Measurements from ENCODE around the gene ST7. TPM values are rescaled to one million over a fixed set of nuclear protein-coding genes. Genes with fewer than 3 reads are reported as not detected.
"Not testable (repeated sequence)": the region's sequence is repeated elsewhere in the genome, so short reads cannot be mapped to it uniquely, and the experiment has no call there.

The ST7 gene
- total RNA-seq, 2 donors from 2014 or later: 7.6 to 9.8 TPM

- ATAC-seq (no peak), DNase-seq (ENCODE audit: low spot score) (no peak)
- H3K9me3 Mint-ChIP-seq: no peaks in the 10 kb centered on the region
- no peaks in the 10 kb centered on the region for H3K36me3 Mint-ChIP-seq
- H3K4me1 Mint-ChIP-seq (ENCODE audit: low read depth in 2 of 2): peaks cover 8 to 16% of the 10 kb centered on the region in 2 donors
- H3K4me3 Mint-ChIP-seq: no peak overlapping the region
- no peak overlapping the region for H3K27ac Mint-ChIP-seq
- H3K27me3 Mint-ChIP-seq: no peaks in the 10 kb centered on the region
These were observed 159.3 kb downstream of the ST7 start for GRCh38 chr7:117112640-117113039.

- ATAC-seq (no peak), DNase-seq (ENCODE audit: low spot score) (no peak)
- H3K27ac Mint-ChIP-seq: no peak overlapping the region
- H3K36me3 Mint-ChIP-seq: no peaks in the 10 kb centered on the region
- H3K9me3 Mint-ChIP-seq: no peaks in the 10 kb centered on the region
- H3K4me1 Mint-ChIP-seq (ENCODE audit: low read depth in 2 of 2): peaks cover 8 to 16% of the 10 kb centered on the region in 2 donors
- no peak overlapping the region for H3K4me3 Mint-ChIP-seq
- no peaks in the 10 kb centered on the region for H3K27me3 Mint-ChIP-seq
These were observed 160.6 kb downstream of the ST7 start for GRCh38 chr7:117113871-117114270.

GRCh38 chr7:117114272-117114671 is 161.0 kb downstream of the ST7 start:
- H3K27me3 Mint-ChIP-seq: no peaks in the 10 kb centered on the region
- H3K36me3 Mint-ChIP-seq: no peaks in the 10 kb centered on the region
- H3K4me3 Mint-ChIP-seq: no peak overlapping the region
- DNase-seq (ENCODE audit: low spot score) (no peak), ATAC-seq (no peak)
- H3K27ac Mint-ChIP-seq: no peak overlapping the region
- no peaks in the 10 kb centered on the region for H3K9me3 Mint-ChIP-seq
- peaks cover 8 to 16% of the 10 kb centered on the region in 2 donors for H3K4me1 Mint-ChIP-seq (ENCODE audit: low read depth in 2 of 2)

- Mint-ChIP-seq H3K4me3 (no peak overlapping the region), H3K4me1 (ENCODE audit: low read depth in 2 of 2) (peaks cover 0 to 3% of the 10 kb centered on the region in 2 donors), H3K27me3 (no peaks in the 10 kb centered on the region), H3K36me3 (no peaks in the 10 kb centered on the region), H3K27ac (no peak overlapping the region), H3K9me3 (no peaks in the 10 kb centered on the region)
- ATAC-seq (no peak), DNase-seq (ENCODE audit: low spot score) (no peak)
These were observed 162.9 kb downstream of the ST7 start for GRCh38 chr7:117116211-117116610.

- no peak for DNase-seq (ENCODE audit: low spot score)
- peaks cover 0 to 3% of the 10 kb centered on the region in 2 donors for H3K4me1 Mint-ChIP-seq (ENCODE audit: low read depth in 2 of 2)
- no peaks in the 10 kb centered on the region for H3K27me3 Mint-ChIP-seq
- no peaks in the 10 kb centered on the region for H3K9me3 Mint-ChIP-seq
- no peak overlapping the region for H3K27ac Mint-ChIP-seq
- ATAC-seq: peak in 1 of 2 donors; percentile 52
- H3K36me3 Mint-ChIP-seq: no peaks in the 10 kb centered on the region
- H3K4me3 Mint-ChIP-seq: no peak overlapping the region
These were observed 163.9 kb downstream of the ST7 start for GRCh38 chr7:117117172-117117571.

- H3K4me3 Mint-ChIP-seq: no peak overlapping the region
- no peaks in the 10 kb centered on the region for H3K27me3 Mint-ChIP-seq
- no peaks in the 10 kb centered on the region for H3K4me1 Mint-ChIP-seq (ENCODE audit: low read depth in 2 of 2)
- H3K27ac Mint-ChIP-seq: no peak overlapping the region
- H3K9me3 Mint-ChIP-seq: no peaks in the 10 kb centered on the region
- ATAC-seq (no peak), DNase-seq (ENCODE audit: low spot score) (no peak)
- H3K36me3 Mint-ChIP-seq: no peaks in the 10 kb centered on the region
These were observed 165.4 kb downstream of the ST7 start for GRCh38 chr7:117118579-117119180.

GRCh38 chr7:117119192-117119924 is 166.1 kb downstream of the ST7 start:
- Mint-ChIP-seq H3K36me3 (no peaks in the 10 kb centered on the region), H3K27ac (no peak overlapping the region)
- ATAC-seq: no peak

GRCh38 chr7:117120321-117120720 is 167.0 kb downstream of the ST7 start:
- not testable (repeated sequence) for DNase-seq (ENCODE audit: low spot score); H3K36me3 Mint-ChIP-seq; H3K4me3 Mint-ChIP-seq; ATAC-seq; H3K4me1 Mint-ChIP-seq (ENCODE audit: low read depth in 2 of 2); H3K27me3 Mint-ChIP-seq; H3K27ac Mint-ChIP-seq; H3K9me3 Mint-ChIP-seq

More at GRCh38 chr7:117119192-117119924, 166.1 kb downstream of the ST7 start:
- Mint-ChIP-seq H3K27me3 (no peaks in the 10 kb centered on the region), H3K9me3 (no peaks in the 10 kb centered on the region), H3K4me1 (ENCODE audit: low read depth in 2 of 2) (peaks cover 0 to under 1% of the 10 kb centered on the region in 2 donors), H3K4me3 (no peak overlapping the region)
- DNase-seq (ENCODE audit: low spot score): peak; percentile 74

- not testable (repeated sequence) for H3K4me1 Mint-ChIP-seq (ENCODE audit: low read depth in 2 of 2); ATAC-seq; H3K36me3 Mint-ChIP-seq; H3K9me3 Mint-ChIP-seq; H3K4me3 Mint-ChIP-seq; DNase-seq (ENCODE audit: low spot score); H3K27me3 Mint-ChIP-seq
- H3K27ac Mint-ChIP-seq: peak overlapping the region in 1 of 2 donors; percentile 19
These were observed 168.7 kb downstream of the ST7 start for GRCh38 chr7:117122036-117122435.

- H3K9me3 Mint-ChIP-seq: no peaks in the 10 kb centered on the region
- no peak overlapping the region for H3K27ac Mint-ChIP-seq
- no peak for ATAC-seq
- no peaks in the 10 kb centered on the region for H3K27me3 Mint-ChIP-seq
- no peaks in the 10 kb centered on the region for H3K36me3 Mint-ChIP-seq
- DNase-seq (ENCODE audit: low spot score): no peak
- peaks cover 3 to 5% of the 10 kb centered on the region in 2 donors for H3K4me1 Mint-ChIP-seq (ENCODE audit: low read depth in 2 of 2)
- H3K4me3 Mint-ChIP-seq: no peak overlapping the region
These were observed 169.2 kb downstream of the ST7 start for GRCh38 chr7:117122536-117122935.

- DNase-seq (ENCODE audit: low spot score) (no peak), ATAC-seq (no peak)
- no peak overlapping the region for H3K4me3 Mint-ChIP-seq
- peaks cover 3 to 5% of the 10 kb centered on the region in 2 donors for H3K4me1 Mint-ChIP-seq (ENCODE audit: low read depth in 2 of 2)
- no peak overlapping the region for H3K27ac Mint-ChIP-seq
- H3K36me3 Mint-ChIP-seq: no peaks in the 10 kb centered on the region
- H3K9me3 Mint-ChIP-seq: no peaks in the 10 kb centered on the region
- H3K27me3 Mint-ChIP-seq: no peaks in the 10 kb centered on the region
These were observed 170.1 kb downstream of the ST7 start for GRCh38 chr7:117123311-117123926.

GRCh38 chr7:117124591-117125220 is 171.4 kb downstream of the ST7 start:
- ATAC-seq (peak; percentile 87 to 96), DNase-seq (ENCODE audit: low spot score) (no peak)
- H3K4me3 Mint-ChIP-seq: no peak overlapping the region
- H3K36me3 Mint-ChIP-seq: no peaks in the 10 kb centered on the region
- H3K27me3 Mint-ChIP-seq: no peaks in the 10 kb centered on the region
- H3K9me3 Mint-ChIP-seq: no peaks in the 10 kb centered on the region
- no peak overlapping the region for H3K27ac Mint-ChIP-seq
- peaks cover 3 to 5% of the 10 kb centered on the region in 2 donors for H3K4me1 Mint-ChIP-seq (ENCODE audit: low read depth in 2 of 2)

GRCh38 chr7:117126676-117127075 is 173.4 kb downstream of the ST7 start:
- H3K27me3 Mint-ChIP-seq: no peaks in the 10 kb centered on the region
- H3K4me1 Mint-ChIP-seq (ENCODE audit: low read depth in 2 of 2): peaks cover 3 to 5% of the 10 kb centered on the region in 2 donors
- DNase-seq (ENCODE audit: low spot score) (no peak), ATAC-seq (no peak)
- no peak overlapping the region for H3K4me3 Mint-ChIP-seq
- no peaks in the 10 kb centered on the region for H3K36me3 Mint-ChIP-seq
- no peak overlapping the region for H3K27ac Mint-ChIP-seq
- H3K9me3 Mint-ChIP-seq: no peaks in the 10 kb centered on the region
